GM12873 (cell line): Measurements from ENCODE around the gene MBP.

Source experiments
- CTCF ChIP-seq: IDR thresholded peaks from 2 replicates; pipeline ENCODE4 v1.5.1; 2012; ENCODE audit warnings: low read depth, mild to moderate bottlenecking, moderate library complexity, low read length, control low read depth; ENCODE audit not compliant: insufficient read depth; ENCODE audit errors: missing control alignments

Gene MBP

GRCh38 chr18:76992226-76993084 is 140.1 kb downstream of the MBP start:
- no peak for TF ChIP-seq CTCF

GRCh38 chr18:76991021-76991688 is 141.4 kb downstream of the MBP start:
- no peak for TF ChIP-seq CTCF

GRCh38 chr18:76989647-76990190 is 142.9 kb downstream of the MBP start:
- TF ChIP-seq CTCF = no peak

- TF ChIP-seq CTCF = no peak
Measured at GRCh38 chr18:76988827-76989646, 143.5 kb downstream of the MBP start.

- no peak for TF ChIP-seq CTCF
Measured at GRCh38 chr18:76988031-76988826, 144.4 kb downstream of the MBP start.

- no peak for TF ChIP-seq CTCF
Measured at GRCh38 chr18:76986406-76986805, 146.2 kb downstream of the MBP start.
